Activated naive CD4-positive, alpha-beta T cell treated with anti-CD3 and anti-CD28 coated beads, Interleukin-2, amount 10 ng/mL, durations not matched to agents 7 days and 5 days (primary cell): ENCODE data around the gene PTTG1IP.
"Not testable (repeated sequence)": the region's sequence is repeated elsewhere in the genome, so short reads cannot be mapped to it uniquely, and the experiment has no call there.

Experiments used
- CTCF ChIA-PET: fragments of 350-600 bp; sonication (Branson Sonifier 250); formaldehyde crosslinking; loops from one replicate; lab custom pipeline; 2021; ENCODE audit warnings: antibody characterized with exemption; lab: Charles Lee
- DNase-seq: peaks from one replicate; pipeline ENCODE4 v3.0.0-alpha.2; 2020
- H3K27ac Mint-ChIP-seq: one replicate; pipeline ENCODE4 v1.8.0; 2021; ENCODE audit warnings: mild to moderate bottlenecking, moderate library complexity, mixed read lengths
- H3K27me3 Mint-ChIP-seq: one replicate; pipeline ENCODE4 v1.8.0; 2021; ENCODE audit warnings: mild to moderate bottlenecking, mixed read lengths
- H3K36me3 Mint-ChIP-seq: one replicate; pipeline ENCODE4 v1.8.0; 2021; ENCODE audit warnings: mixed read lengths
- H3K4me1 Mint-ChIP-seq: one replicate; pipeline ENCODE4 v1.8.0; 2021; ENCODE audit warnings: mixed read lengths
- H3K4me3 Mint-ChIP-seq: one replicate; pipeline ENCODE4 v1.8.0; 2021; ENCODE audit warnings: mild to moderate bottlenecking, moderate library complexity, mixed read lengths
- H3K9me3 Mint-ChIP-seq: one replicate; pipeline ENCODE4 v1.8.0; 2021; ENCODE audit warnings: mixed read lengths

The PTTG1IP gene

DNA sequence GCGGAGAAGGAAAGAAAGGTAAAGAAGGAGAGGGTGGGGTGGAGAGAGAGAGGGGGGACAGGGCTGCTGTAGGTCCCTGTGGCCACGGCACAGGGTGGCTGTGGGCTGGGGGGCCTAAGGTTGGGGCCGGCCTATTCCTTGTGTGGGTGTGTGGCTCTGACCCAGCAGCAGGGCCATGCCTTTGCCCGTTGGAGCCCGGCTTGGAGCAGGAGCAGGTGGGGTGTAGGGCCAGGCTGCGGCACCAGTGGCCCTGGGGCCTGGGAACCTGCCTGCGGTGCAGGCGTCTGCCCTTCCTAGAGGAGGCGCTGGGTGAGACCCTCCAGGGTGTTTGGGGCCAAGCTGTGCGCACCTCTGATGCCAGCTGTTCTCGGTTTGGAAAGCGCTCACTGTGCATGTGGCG lies 36.0 kb downstream of the PTTG1IP start:
- Mint-ChIP-seq H3K27ac (no peak overlapping the region), H3K27me3 (peaks cover 33% of the 10 kb centered on the region), H3K4me1 (no peaks in the 10 kb centered on the region), H3K9me3 (no peaks in the 10 kb centered on the region), H3K36me3 (no peaks in the 10 kb centered on the region), H3K4me3 (no peak overlapping the region)
- CTCF ChIA-PET: no interaction called here
- DNase-seq: no peak

GRCh38 chr21:44836666-44837471 lies 36.6 kb downstream of the PTTG1IP start:
- H3K27me3 Mint-ChIP-seq: peaks cover 26% of the 10 kb centered on the region
- H3K27ac Mint-ChIP-seq: no peak overlapping the region
- no peaks in the 10 kb centered on the region for H3K4me1 Mint-ChIP-seq
- no peaks in the 10 kb centered on the region for H3K36me3 Mint-ChIP-seq
- CTCF ChIA-PET: no interaction called here
- no peak overlapping the region for H3K4me3 Mint-ChIP-seq
- no peak for DNase-seq
- H3K9me3 Mint-ChIP-seq: no peaks in the 10 kb centered on the region

- Mint-ChIP-seq H3K4me3 (no peak overlapping the region), H3K4me1 (peaks cover 1% of the 10 kb centered on the region), H3K36me3 (no peaks in the 10 kb centered on the region), H3K27ac (no peak overlapping the region), H3K9me3 (no peaks in the 10 kb centered on the region), H3K27me3 (peaks cover 26% of the 10 kb centered on the region)
- no peak for DNase-seq
- CTCF ChIA-PET: no interaction called here
Measured at GRCh38 chr21:44836349-44836665, 37.2 kb downstream of the PTTG1IP start.

DNA sequence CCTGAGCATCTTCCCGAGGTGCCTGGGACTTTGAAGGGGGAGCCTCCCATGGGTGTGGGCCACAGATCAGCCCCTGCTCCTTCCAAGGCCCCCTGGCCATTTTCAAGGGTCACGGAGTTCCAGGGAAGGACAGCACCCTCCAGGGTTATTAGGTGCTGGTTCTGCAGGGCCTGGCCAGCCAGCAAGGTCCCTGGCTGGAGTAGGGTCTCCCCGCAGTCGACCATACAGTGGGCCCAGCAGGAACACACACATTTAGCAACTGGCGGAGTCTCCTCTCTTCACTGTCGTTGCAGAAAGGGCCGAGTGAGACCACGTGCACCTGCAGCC lies 37.9 kb downstream of the PTTG1IP start:
- H3K27me3 Mint-ChIP-seq: peaks cover 20% of the 10 kb centered on the region
- H3K9me3 Mint-ChIP-seq: no peaks in the 10 kb centered on the region
- H3K36me3 Mint-ChIP-seq: no peaks in the 10 kb centered on the region
- no peak for DNase-seq
- H3K4me1 Mint-ChIP-seq: peaks cover 5% of the 10 kb centered on the region
- H3K4me3 Mint-ChIP-seq: no peak overlapping the region
- CTCF ChIA-PET: no interaction called here
- no peak overlapping the region for H3K27ac Mint-ChIP-seq

DNA sequence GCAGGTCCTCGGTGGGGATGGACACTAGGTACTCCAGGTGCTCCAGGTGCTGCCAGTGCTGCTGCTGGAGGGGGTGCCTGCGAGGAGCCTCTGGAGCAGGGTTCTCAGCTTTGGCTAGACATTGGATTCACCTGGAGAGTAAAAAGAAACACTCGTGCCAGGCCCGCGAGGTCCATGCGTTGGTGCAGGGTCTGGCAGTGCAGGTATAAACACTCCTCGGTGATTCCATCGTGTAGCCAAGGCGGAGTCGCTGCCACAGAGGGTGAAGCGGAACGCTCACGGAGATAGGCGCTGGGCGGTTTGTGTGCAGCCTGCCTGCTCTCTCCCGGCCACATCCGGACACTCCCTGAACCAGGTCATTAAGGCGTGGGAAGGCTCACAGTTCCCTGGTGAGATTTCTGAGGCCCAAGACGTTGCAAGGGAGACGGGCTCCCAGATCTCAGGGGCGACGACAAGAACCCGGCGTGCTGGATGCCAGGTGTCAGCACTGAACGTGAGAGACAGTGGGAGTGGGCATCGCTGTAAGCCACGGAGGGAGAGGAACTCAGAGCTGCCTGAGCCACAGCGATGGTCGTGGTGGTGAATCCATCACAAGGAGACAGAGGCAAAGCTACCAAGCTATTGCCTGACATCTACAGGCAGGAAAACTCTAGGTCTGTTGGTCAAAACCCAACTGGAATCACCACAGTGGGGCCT lies 38.4 kb downstream of the PTTG1IP start:
- H3K27me3 Mint-ChIP-seq: peaks cover 15% of the 10 kb centered on the region
- peaks cover 2% of the 10 kb centered on the region for H3K9me3 Mint-ChIP-seq
- H3K36me3 Mint-ChIP-seq: no peaks in the 10 kb centered on the region
- H3K4me3 Mint-ChIP-seq: no peak overlapping the region
- no peak overlapping the region for H3K27ac Mint-ChIP-seq
- peaks cover 5% of the 10 kb centered on the region for H3K4me1 Mint-ChIP-seq
- CTCF ChIA-PET: no interaction called here
- DNase-seq: no peak

- no peaks in the 10 kb centered on the region for H3K36me3 Mint-ChIP-seq
- no peak overlapping the region for H3K4me3 Mint-ChIP-seq
- peaks cover 21% of the 10 kb centered on the region for H3K27me3 Mint-ChIP-seq
- H3K27ac Mint-ChIP-seq: no peak overlapping the region
- no peak for DNase-seq
- H3K4me1 Mint-ChIP-seq: peaks cover 5% of the 10 kb centered on the region
- CTCF ChIA-PET: no interaction called here
- peaks cover 7% of the 10 kb centered on the region for H3K9me3 Mint-ChIP-seq
Measured at GRCh38 chr21:44834231-44834950, 39.1 kb downstream of the PTTG1IP start.

DNA sequence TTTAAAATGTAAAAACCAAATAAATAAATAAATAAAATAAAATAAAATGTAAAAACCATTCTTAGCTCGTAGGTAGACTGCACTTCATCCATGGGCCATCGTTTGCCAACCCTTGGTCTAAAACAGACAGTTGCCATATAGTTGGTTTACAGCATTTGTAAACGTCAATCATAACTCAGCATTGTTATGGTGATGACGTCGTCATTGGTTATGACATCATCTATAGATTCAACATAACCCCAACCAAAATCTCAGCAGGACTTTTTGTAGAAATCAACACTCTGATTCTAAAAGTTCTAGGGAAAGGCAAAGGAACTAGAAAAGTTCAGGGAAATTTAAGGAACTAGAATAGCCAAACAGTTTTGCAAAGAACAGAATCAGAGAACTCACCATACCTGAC lies 39.8 kb downstream of the PTTG1IP start:
- H3K36me3 Mint-ChIP-seq: no peaks in the 10 kb centered on the region
- H3K9me3 Mint-ChIP-seq: peaks cover 12% of the 10 kb centered on the region
- H3K27me3 Mint-ChIP-seq: peaks cover 25% of the 10 kb centered on the region
- CTCF ChIA-PET: no interaction called here
- peaks cover 5% of the 10 kb centered on the region for H3K4me1 Mint-ChIP-seq
- no peak overlapping the region for H3K4me3 Mint-ChIP-seq
- DNase-seq: no peak
- no peak overlapping the region for H3K27ac Mint-ChIP-seq

GRCh38 chr21:44832516-44833255 lies 40.8 kb downstream of the PTTG1IP start:
- CTCF ChIA-PET, H3K27ac Mint-ChIP-seq, DNase-seq, H3K36me3 Mint-ChIP-seq, H3K4me1 Mint-ChIP-seq, H3K4me3 Mint-ChIP-seq: not testable (repeated sequence)
- Mint-ChIP-seq H3K27me3 (peaks cover 34% of the 10 kb centered on the region), H3K9me3 (peaks cover 22% of the 10 kb centered on the region)

GRCh38 chr21:44831227-44831860 lies 42.1 kb downstream of the PTTG1IP start:
- Mint-ChIP-seq H3K36me3 (peaks cover 7% of the 10 kb centered on the region), H3K27ac (no peak overlapping the region), H3K9me3 (peaks cover 30% of the 10 kb centered on the region), H3K4me1 (peaks cover 5% of the 10 kb centered on the region), H3K27me3 (peaks cover 42% of the 10 kb centered on the region), H3K4me3 (no peak overlapping the region)
- CTCF ChIA-PET: no interaction called here
- no peak for DNase-seq

DNA sequence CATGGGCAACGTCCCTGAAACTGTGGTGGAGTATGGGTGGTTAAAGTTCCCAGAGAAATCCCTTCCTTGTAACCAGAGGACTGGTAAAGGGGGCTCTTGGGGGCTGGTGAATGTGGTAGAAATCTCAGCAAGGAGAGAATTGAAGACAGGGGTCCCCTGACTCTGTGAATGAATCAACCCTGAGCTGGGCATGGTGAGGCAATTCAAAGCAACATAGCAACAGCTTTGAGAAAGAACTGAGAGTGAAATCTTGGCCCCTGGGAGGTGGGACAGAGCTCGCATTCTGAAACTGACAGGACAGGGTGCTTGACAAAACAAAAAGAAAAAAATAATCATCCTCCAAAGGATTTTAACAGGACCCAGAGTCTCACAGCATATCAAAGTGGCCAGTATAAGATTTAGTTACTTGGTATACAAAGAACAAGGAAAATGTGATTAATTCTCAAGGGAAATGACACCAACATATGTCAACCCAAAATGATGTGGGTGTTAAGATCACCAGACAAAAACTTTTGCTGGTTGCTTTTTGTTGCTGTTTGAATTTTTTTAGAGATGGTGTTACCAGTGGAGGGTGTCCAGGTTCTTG lies 43.9 kb downstream of the PTTG1IP start:
- Mint-ChIP-seq H3K9me3 (peaks cover 30% of the 10 kb centered on the region), H3K36me3 (peaks cover 7% of the 10 kb centered on the region), H3K27ac (no peak overlapping the region), H3K4me1 (peaks cover 5% of the 10 kb centered on the region), H3K4me3 (no peak overlapping the region), H3K27me3 (peaks cover 40% of the 10 kb centered on the region)
- no peak for DNase-seq
- CTCF ChIA-PET: no interaction called here

DNA sequence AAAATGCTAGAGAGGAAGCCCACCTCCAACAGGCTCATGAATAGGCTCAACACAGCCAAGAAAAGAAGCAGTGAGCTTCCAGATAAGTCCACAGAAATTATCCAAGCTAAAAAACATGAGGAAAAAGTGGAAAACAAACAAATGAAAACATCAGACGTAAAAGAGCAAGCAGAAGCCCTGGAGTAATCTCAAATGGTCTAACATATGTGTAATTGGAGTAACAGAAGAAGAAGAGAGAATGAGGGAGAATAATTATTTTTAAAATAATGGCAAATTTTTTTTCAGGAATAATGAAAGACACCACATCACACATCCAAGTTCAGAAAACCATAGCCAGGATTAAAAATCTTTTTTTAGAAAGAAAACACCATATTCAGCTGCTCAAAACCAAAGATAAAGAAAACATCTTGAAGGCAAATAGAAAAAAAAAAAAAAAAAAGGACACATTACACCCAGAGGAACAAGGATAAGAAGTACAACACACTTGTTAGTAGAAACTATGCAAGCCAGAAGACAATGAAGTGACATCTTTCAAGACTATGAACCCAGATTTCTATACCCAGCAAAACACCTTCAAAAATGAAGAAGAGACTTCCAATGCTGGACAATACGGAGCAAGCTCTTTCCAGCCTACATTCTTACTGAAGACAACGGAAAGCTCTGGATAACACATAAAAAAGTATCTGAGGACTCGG lies 45.0 kb downstream of the PTTG1IP start:
- H3K36me3 Mint-ChIP-seq: peaks cover 10% of the 10 kb centered on the region
- H3K27ac Mint-ChIP-seq: no peak overlapping the region
- DNase-seq: no peak
- H3K27me3 Mint-ChIP-seq: peaks cover 35% of the 10 kb centered on the region
- no peak overlapping the region for H3K4me3 Mint-ChIP-seq
- peaks cover 33% of the 10 kb centered on the region for H3K9me3 Mint-ChIP-seq
- CTCF ChIA-PET: no interaction called here
- H3K4me1 Mint-ChIP-seq: peaks cover 5% of the 10 kb centered on the region

DNA sequence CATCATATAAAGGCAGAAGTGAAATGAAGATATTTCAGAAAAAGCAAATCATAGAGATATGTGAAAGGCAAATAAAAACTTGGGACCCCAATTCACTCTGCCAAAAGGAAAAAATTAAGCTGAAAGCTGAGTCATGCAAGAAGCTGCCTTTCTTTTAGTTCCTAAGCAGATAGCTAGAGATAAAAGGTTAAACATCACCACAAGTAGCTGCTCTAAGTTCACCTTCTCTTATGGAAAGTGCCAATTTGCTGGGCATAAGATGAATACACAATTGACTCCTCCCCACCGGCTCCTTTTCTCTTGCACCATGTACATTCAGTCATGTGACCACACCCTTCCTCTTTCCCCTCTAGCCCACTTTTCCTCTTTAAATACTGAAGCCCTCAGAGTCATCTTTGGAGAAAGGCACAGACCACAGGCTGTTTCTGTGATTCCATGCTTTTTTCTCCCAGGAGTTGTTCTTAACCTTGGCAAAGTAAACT lies 50.3 kb downstream of the PTTG1IP start:
- no peak overlapping the region for H3K4me3 Mint-ChIP-seq
- CTCF ChIA-PET: interaction anchor here (0.6 kb wide), 1 partner anchor 98 kb away, joined by 3 read pairs; no protein-coding TSS in a partner anchor

More for the DNA sequence above, 50.3 kb downstream of the PTTG1IP start:
- Mint-ChIP-seq H3K9me3 (peaks cover 43% of the 10 kb centered on the region), H3K4me1 (no peaks in the 10 kb centered on the region), H3K36me3 (peaks cover 16% of the 10 kb centered on the region), H3K27ac (no peak overlapping the region), H3K27me3 (peaks cover 50% of the 10 kb centered on the region)
- no peak for DNase-seq
